GM21515 (cell line): ENCODE results near the gene ACTN2.

ENCODE experiments used
- ATAC-seq: cut with Tn5 transposase; IDR thresholded peaks from one replicate; pipeline ENCODE4 v1.9.1; 2021; ENCODE audit not compliant: unreplicated experiment

Gene ACTN2

DNA sequence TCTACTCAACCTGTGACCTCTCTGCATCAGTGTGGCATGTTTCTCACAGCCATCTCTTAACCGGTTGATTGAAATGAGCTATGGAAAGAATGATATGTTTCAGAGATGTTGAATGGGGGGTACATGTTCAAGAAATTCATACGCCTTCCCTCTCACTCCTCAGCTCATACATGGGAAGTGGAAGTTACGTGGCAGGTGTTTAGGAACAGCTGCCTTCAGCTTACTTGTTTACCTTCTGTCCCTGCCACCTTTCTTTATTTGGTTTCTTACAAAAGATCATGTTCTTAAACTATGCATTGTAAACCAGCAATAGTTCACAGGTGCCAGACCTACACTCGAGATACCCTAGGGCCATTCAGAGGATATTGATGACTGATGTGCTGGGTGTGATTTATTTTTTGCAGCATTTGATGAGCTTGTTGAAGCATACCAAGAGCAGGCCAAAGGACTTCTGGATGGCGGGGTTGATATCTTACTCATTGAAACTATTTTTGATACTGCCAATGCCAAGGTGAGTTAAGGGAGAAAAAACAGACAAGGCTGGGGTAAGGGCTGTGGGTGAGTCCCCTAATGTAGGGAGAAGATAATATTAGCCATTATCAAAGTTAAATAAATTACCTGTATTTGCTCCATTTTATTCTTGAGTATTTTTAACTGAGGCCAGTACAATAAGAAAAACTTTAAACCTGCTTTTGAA lies 126.2 kb downstream of the ACTN2 start:
- no peak for ATAC-seq
